ENCODE results near the gene RBM7. TPM values are rescaled to one million over a fixed set of nuclear protein-coding genes. Genes with fewer than 3 reads are reported as not detected.
A peak's percentile ranks its signal among the peaks of the same experiment; 100 is the strongest.

RBM7 gene
- total and polyA plus RNA-seq, 8 donors: 28.7 to 59.7 (median 49.2) TPM

DNA sequence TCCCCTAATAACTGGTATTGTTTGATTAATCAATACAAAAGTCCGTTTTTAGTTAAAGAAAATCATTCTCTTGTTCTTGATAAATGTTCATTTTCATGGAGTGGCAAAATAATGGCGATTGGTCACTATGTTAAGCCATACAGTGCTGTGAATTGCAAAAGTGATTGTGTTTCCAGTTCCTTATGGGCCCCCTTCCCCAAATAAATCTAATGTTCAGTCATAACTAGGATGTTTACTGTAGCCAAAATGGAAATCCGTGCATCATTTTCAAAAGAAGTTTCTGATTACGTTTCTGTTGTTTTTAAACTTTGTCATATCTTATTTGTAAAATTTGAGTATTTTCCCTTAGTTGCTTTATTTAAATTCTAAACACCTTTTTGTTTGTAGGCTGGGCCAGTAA is 845 bp downstream of the RBM7 start:
- Histone ChIP-seq H3K9me3 (no peaks in the 10 kb centered on the region), H3K27ac (peak overlapping the region; percentile 99), H3K4me3 (peak overlapping the region; percentile 59 to 72), H3K4me1 (peaks cover 19 to 72% of the 10 kb centered on the region in 2 donors), H3K36me3 (peaks cover 0 to 19% of the 10 kb centered on the region in 2 donors), H3K27me3 (no peaks in the 10 kb centered on the region)
- no peak for TF ChIP-seq CTCF (IDR thresholded peaks at IDR 0.05)
- ATAC-seq (no peak), DNase-seq (peak in 1 of 4 donors; percentile 21)
- intact Hi-C loops (cut with DNase I): no loop called here

- ATAC-seq (no peak), DNase-seq (no peak)
Observed at GRCh38 chr11:114412946-114413345, 12.5 kb downstream of the RBM7 start.

GRCh38 chr11:114413958-114414357 is 13.5 kb downstream of the RBM7 start:
- no peak overlapping the region for H3K4me3 ChIP-seq
- H3K36me3 ChIP-seq: peaks cover 0 to 36% of the 10 kb centered on the region in 2 donors
- ATAC-seq: no peak
- no peak overlapping the region for H3K27ac ChIP-seq
- no peak for TF ChIP-seq CTCF (IDR thresholded peaks at IDR 0.05)
- H3K9me3 ChIP-seq: no peaks in the 10 kb centered on the region
- DNase-seq: no peak
- intact Hi-C loops (cut with DNase I): no loop called here
- no peaks in the 10 kb centered on the region for H3K4me1 ChIP-seq
- H3K27me3 ChIP-seq: no peaks in the 10 kb centered on the region

More at GRCh38 chr11:114412946-114413345, 12.5 kb downstream of the RBM7 start:
- H3K27ac ChIP-seq: no peak overlapping the region
- H3K4me1 ChIP-seq: no peaks in the 10 kb centered on the region
- no peak for TF ChIP-seq CTCF (IDR thresholded peaks at IDR 0.05)
- H3K4me3 ChIP-seq: no peak overlapping the region
- intact Hi-C loops (cut with DNase I): no loop called here
- no peaks in the 10 kb centered on the region for H3K9me3 ChIP-seq
- H3K36me3 ChIP-seq: peaks cover 0 to 46% of the 10 kb centered on the region in 2 donors
- H3K27me3 ChIP-seq: no peaks in the 10 kb centered on the region

GRCh38 chr11:114416441-114416961 is 16.0 kb downstream of the RBM7 start:
- H3K9me3 ChIP-seq: no peaks in the 10 kb centered on the region
- no peak overlapping the region for H3K27ac ChIP-seq
- no peak for TF ChIP-seq CTCF (IDR thresholded peaks at IDR 0.05)
- intact Hi-C loops (cut with DNase I): no loop called here
- ATAC-seq (no peak), DNase-seq (no peak)
- peaks cover 0 to 17% of the 10 kb centered on the region in 2 donors for H3K36me3 ChIP-seq
- H3K27me3 ChIP-seq: no peaks in the 10 kb centered on the region
- H3K4me1 ChIP-seq: no peaks in the 10 kb centered on the region
- H3K4me3 ChIP-seq: no peak overlapping the region

- Histone ChIP-seq H3K4me3 (no peak overlapping the region), H3K9me3 (no peaks in the 10 kb centered on the region), H3K4me1 (no peaks in the 10 kb centered on the region), H3K27me3 (no peaks in the 10 kb centered on the region), H3K27ac (no peak overlapping the region), H3K36me3 (peaks cover 0 to 13% of the 10 kb centered on the region in 2 donors)
- ATAC-seq (no peak), DNase-seq (peak in 1 of 4 donors; percentile 30)
- no peak for TF ChIP-seq CTCF (IDR thresholded peaks at IDR 0.05)
- intact Hi-C loops (cut with DNase I): no loop called here
Observed at GRCh38 chr11:114426280-114426679, 25.8 kb downstream of the RBM7 start.
